Ovary (tissue), 9 donors: Measurements from ENCODE around the gene SNRPA1. TPM values are rescaled to one million over a fixed set of nuclear protein-coding genes. Genes with fewer than 3 reads are reported as not detected.
A peak's percentile ranks its signal among the peaks of the same experiment; 100 is the strongest.
"Not testable (repeated sequence)": the region's sequence is repeated elsewhere in the genome, so short reads cannot be mapped to it uniquely, and the experiment has no call there.

Experiments
- DNase-seq, 5 donors: peaks; one replicate each; pipeline ENCODE4 v3.0.0-alpha.2; 2019 to 2020
- H3K27ac ChIP-seq, 2 donors: fragments of 200-600 bp; one replicate each; pipeline versions ENCODE4 v1.5.1 to v1.8.0; 2019 to 2022
- H3K27me3 ChIP-seq: fragments of 200-600 bp; one replicate; pipeline ENCODE4 v1.8.0; 2022
- H3K36me3 ChIP-seq: fragments of 200-600 bp; sonication (generic); one replicate; pipeline ENCODE4 v1.5.1; 2019
- H3K4me1 ChIP-seq: one replicate; pipeline ENCODE4 v1.8.1; 2013; ENCODE audit warnings: mild to moderate bottlenecking, moderate library complexity; ENCODE audit not compliant: insufficient read depth
- H3K4me3 ChIP-seq: fragments of 200-600 bp; sonication (generic); one replicate; pipeline ENCODE4 v1.5.1; 2017
- H3K9me3 ChIP-seq, 2 donors: fragments of 200-600 bp in 1 of 2; sonication (generic) in 1 of 2; one replicate each; pipeline versions ENCODE4 v1.5.1 to v1.8.1; 2013 to 2019; ENCODE audit warnings: mild to moderate bottlenecking in 1 of 2, moderate library complexity in 1 of 2
- EP300 ChIP-seq: sonication (generic); formaldehyde crosslinking; IDR thresholded peaks from one replicate; pipeline ENCODE4 v1.6.1; 2017; ENCODE audit warnings: antibody characterized with exemption
- POLR2A ChIP-seq: fragments of 450-650 bp; IDR thresholded peaks from one replicate; pipeline ENCODE4 v1.6.1; 2017; ENCODE audit warnings: antibody characterized with exemption, mild to moderate bottlenecking, moderate library complexity
- WGBS, 3 donors: extraction: QIAGEN DNeasy Blood & Tissue Kit in 1 of 3; methylation state at CpG; one replicate each; pipeline versions ENCODE4 v1.1.5 to v1.1.7; 2013 to 2017; 5-methylcytosine and 5-hydroxymethylcytosine counted together
- intact Hi-C, 4 donors: fragments of 100-400 bp; cut with DNase I; formaldehyde crosslinking; loops; one replicate each; pipeline versions ENCODE4 v1.11.0 to v1.15.1; 2022 to 2023
- polyA plus RNA-seq, 2 donors: library from polyadenylated mRNA; stranded (reverse); fragments of 200-250 nt in 1 of 2; fragments of 350-450 nt in 1 of 2; fragmentation: Illumina TruSeq in 1 of 2; extraction: RNeasy Lipid Tissue Mini Kit (QIAGEN cat#74804) in 1 of 2; gene quantifications; one replicate each; pipeline ENCODE4 v1.2.3, GENCODE V29; 2013 to 2014
- total RNA-seq, 7 donors: library from RNA; depleted of rRNA in 2 of 7; stranded (reverse); fragments of >200 nt in 2 of 7; fragmentation: NEBNext Ultra II Directional in 3 of 7; extraction: Animal tissue kit (Norgen Biotek cat#: 25700) in 3 of 7; gene quantifications; one replicate each; pipeline versions ENCODE4 v1.1.0 to v1.2.4, GENCODE V29; 2016 to 2023
- TF ChIP-seq, protein P1 (sequence below), 3 donors: fragments of 450-650 bp in 2 of 3; fragments of 200-600 bp in 1 of 3; IDR thresholded peaks; one replicate each; pipeline versions ENCODE4 v1.5.1 to v1.8.0; 2016 to 2022; ENCODE audit warnings: antibody characterized with exemption in 3 of 3, mild to moderate bottlenecking in 1 of 3
- donor health status: DM: no; HTN: no; CAD: no; lungs with moderate emphysema.
- donor health status: DM: no; HTN: no; CAD: no.
- donor health status: Bipolar disorder and iron deficiency.
- donor health status: DM: yes; HTN: yes; CAD: no.
- donor health status: DM: no; HTN: no; CAD: no.
- donor health status: DM: yes; HTN: yes; CAD: no.

The SNRPA1 gene
- total and polyA plus RNA-seq, 9 donors = 18.6 to 55.1 (median 39.8) TPM

DNA sequence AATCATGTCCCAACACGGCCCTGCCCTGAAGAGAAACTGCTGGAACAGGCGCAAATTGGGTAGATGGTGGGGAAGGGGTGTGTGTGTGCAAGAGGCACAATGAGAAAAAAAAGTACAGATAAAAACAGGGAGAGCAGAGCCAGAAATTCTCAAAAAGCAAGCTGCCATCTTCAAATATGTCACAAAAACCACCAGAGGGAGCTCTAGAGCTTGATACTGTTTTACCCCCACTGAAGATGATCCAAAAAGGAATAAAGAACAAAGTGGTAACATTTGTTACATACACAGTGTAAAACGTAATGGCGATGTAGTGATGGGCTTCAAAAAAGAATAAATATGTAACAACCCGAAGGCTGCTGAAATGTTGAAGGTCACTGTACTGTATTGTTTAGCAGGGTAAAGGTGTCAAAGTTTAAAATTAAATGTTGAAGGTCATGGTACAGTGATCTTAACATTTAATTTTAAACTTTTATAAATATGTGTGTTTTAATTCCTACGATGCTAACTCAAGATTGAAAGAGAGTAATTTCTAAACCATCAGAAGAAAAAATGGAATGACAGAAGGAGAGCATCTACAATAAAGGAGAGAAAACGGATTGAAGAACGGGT, 6.0 kb downstream of the SNRPA1 start:
- Histone ChIP-seq H3K9me3 (no peaks in the 10 kb centered on the region), H3K4me3 (no peak overlapping the region), H3K4me1 (peaks cover 7% of the 10 kb centered on the region), H3K27ac (no peak overlapping the region), H3K36me3 (no peaks in the 10 kb centered on the region), H3K27me3 (no peaks in the 10 kb centered on the region)
- TF ChIP-seq, protein P1, sequence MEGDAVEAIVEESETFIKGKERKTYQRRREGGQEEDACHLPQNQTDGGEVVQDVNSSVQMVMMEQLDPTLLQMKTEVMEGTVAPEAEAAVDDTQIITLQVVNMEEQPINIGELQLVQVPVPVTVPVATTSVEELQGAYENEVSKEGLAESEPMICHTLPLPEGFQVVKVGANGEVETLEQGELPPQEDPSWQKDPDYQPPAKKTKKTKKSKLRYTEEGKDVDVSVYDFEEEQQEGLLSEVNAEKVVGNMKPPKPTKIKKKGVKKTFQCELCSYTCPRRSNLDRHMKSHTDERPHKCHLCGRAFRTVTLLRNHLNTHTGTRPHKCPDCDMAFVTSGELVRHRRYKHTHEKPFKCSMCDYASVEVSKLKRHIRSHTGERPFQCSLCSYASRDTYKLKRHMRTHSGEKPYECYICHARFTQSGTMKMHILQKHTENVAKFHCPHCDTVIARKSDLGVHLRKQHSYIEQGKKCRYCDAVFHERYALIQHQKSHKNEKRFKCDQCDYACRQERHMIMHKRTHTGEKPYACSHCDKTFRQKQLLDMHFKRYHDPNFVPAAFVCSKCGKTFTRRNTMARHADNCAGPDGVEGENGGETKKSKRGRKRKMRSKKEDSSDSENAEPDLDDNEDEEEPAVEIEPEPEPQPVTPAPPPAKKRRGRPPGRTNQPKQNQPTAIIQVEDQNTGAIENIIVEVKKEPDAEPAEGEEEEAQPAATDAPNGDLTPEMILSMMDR (IDR thresholded peaks at IDR 0.05) = peak in 2 of 3 donors; percentile 32 to 33
- no peak for TF ChIP-seq POLR2A
- TF ChIP-seq EP300 = no peak
- WGBS, 3 donors = 71 to 78% (median 75%) methylated on average over 8 of the region's 8 CpGs
- no peak for DNase-seq
- intact Hi-C loops = no loop called here

- H3K27ac ChIP-seq, intact Hi-C loops, H3K4me3 ChIP-seq, H3K9me3 ChIP-seq, H3K4me1 ChIP-seq, DNase-seq, H3K27me3 ChIP-seq, H3K36me3 ChIP-seq: not testable (repeated sequence)
- 96 to 98% (median 97%) methylated on average over 6 of the region's 6 CpGs for WGBS, 3 donors
Measured at GRCh38 chr15:101287342-101287741, 7.7 kb downstream of the SNRPA1 start.

DNA sequence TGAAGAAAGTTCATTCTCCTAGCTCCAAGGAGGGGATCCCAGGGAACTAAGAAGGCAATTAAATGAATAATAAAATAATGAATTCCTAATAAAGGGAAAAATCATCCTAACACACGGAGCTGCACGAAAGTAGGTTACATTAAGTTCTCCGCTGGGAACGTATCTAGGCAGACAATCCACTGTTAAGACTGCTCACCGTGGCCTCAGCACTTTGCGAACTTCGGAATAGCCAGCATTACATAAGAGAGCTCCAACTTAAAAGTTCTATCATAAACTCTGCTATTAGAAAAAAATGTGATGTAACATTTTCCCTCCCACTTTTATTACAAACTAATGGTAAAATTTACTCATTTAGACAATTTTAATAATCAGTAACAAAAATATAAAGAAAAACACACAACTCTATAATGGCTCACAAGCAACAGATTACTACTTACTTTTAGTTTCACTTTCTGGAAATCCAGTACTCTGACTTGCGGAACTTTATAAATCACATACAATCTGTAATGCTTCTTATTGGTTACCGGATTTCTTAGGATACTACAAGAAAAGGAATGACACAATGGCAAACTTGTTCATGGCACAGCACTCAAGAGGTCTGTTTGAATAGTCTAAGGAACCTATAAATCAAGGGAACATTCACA, 8.5 kb downstream of the SNRPA1 start:
- Histone ChIP-seq H3K27me3 (no peaks in the 10 kb centered on the region), H3K4me1 (peaks cover 1% of the 10 kb centered on the region), H3K27ac (no peak overlapping the region), H3K36me3 (no peaks in the 10 kb centered on the region), H3K4me3 (no peak overlapping the region), H3K9me3 (no peaks in the 10 kb centered on the region)
- TF ChIP-seq, protein P1 (IDR thresholded peaks at IDR 0.05) = no peak
- TF ChIP-seq POLR2A = no peak
- no peak for TF ChIP-seq EP300
- DNase-seq = no peak
- WGBS, 3 donors = 67 to 83% (median 82%) methylated on average over 9 of the region's 9 CpGs
- intact Hi-C loops = no loop called here

- Histone ChIP-seq H3K9me3 (no peaks in the 10 kb centered on the region), H3K36me3 (no peaks in the 10 kb centered on the region), H3K4me1 (peaks cover 1% of the 10 kb centered on the region), H3K27ac (no peak overlapping the region), H3K27me3 (no peaks in the 10 kb centered on the region), H3K4me3 (no peak overlapping the region)
- no peak for DNase-seq
- TF ChIP-seq, protein P1 (IDR thresholded peaks at IDR 0.05) = no peak
- TF ChIP-seq EP300 (no peak), POLR2A (no peak)
- 78 to 94% (median 91%) methylated on average over 6 of the region's 6 CpGs for WGBS, 3 donors
- intact Hi-C loops = no loop called here
Measured at GRCh38 chr15:101283931-101284330, 11.1 kb downstream of the SNRPA1 start.

DNA sequence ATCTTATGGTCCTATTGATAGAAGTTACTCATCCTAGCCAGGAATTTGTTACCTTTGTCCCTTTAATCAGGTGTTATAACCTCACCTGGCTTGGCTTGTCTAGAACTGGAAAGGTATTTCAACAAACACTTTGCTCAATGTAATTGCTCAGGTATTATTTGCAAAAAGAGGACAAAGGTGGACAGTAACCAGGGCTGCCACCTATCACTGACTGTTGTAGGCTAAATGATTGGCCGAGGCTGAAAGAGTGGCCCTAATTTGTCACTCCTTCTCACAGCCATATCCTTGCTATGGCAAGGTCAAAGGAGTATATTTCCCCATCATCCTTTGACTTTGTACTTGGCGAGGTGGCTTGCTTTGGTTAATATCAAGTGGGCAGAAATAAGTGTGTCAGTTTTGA, 15.0 kb downstream of the SNRPA1 start:
- TF ChIP-seq EP300 (no peak), POLR2A (no peak)
- TF ChIP-seq, protein P1 (IDR thresholded peaks at IDR 0.05) = no peak
- Histone ChIP-seq H3K4me3 (no peak overlapping the region), H3K27ac (no peak overlapping the region), H3K9me3 (no peaks in the 10 kb centered on the region), H3K36me3 (no peaks in the 10 kb centered on the region), H3K27me3 (no peaks in the 10 kb centered on the region), H3K4me1 (peaks cover 3% of the 10 kb centered on the region)
- no peak for DNase-seq
- intact Hi-C loops = no loop called here
- WGBS, 3 donors = 82 to 93% (median 84%) methylated on average over 2 of the region's 2 CpGs
